ENCODE results near the gene SHC4.
"Not testable (repeated sequence)": the region's sequence is repeated elsewhere in the genome, so short reads cannot be mapped to it uniquely, and the experiment has no call there.

SHC4 gene

GRCh38 chr15:48928877-48929538 lies 34.7 kb downstream of the SHC4 start:
- no peaks in the 10 kb centered on the region for H3K9me3 ChIP-seq (ENCODE audit: control insufficient read depth in 1 of 2, low read length in 2 of 2)
- no peak overlapping the region for H3K4me3 ChIP-seq (ENCODE audit: low read depth in 1 of 2, low read length in 2 of 2)
- H3K27ac ChIP-seq (ENCODE audit: low read depth, low read length), result no peak overlapping the region
- H3K36me3 ChIP-seq (ENCODE audit: control insufficient read depth in 1 of 2, insufficient read depth in 2 of 2, low read length in 2 of 2), result no peaks in the 10 kb centered on the region
- H3K4me1 ChIP-seq (ENCODE audit: control insufficient read depth in 1 of 2, insufficient read depth in 2 of 2, low read length in 2 of 2), result no peaks in the 10 kb centered on the region
- no peak overlapping the region for H3K9ac ChIP-seq (ENCODE audit: low read depth in 1 of 2, low read length in 2 of 2)
- H3K27me3 ChIP-seq (ENCODE audit: control insufficient read depth in 1 of 2, insufficient read depth in 2 of 2, low read length in 2 of 2), result peaks cover 0 to 3% of the 10 kb centered on the region in 2 donors

DNA sequence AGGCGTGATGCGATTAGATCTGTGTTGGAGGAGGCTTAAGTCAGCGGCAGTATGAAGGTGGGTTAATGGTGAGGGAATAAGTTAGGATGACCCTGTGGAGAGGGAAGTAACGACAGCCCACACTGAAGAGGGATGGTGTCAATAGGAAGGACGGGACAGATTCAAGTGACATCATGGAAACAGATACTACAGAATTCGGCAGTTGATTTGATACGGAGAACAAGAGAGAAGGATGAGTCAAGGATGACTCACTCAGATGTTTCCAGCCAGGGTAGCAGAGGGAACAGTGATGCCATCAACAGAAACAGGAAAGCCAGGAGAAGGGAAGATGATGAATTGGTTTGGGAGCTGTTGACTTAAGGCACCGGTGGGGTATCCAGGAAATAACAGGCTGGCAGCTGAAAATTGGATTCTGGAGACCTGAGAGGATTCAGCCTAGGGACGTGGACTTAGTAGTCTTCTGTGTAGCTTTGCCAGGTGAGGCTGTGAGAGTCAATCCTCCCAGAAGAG lies 38.0 kb downstream of the SHC4 start:
- Histone ChIP-seq H3K27ac (ENCODE audit: low read depth, low read length) (no peak overlapping the region), H3K4me1 (ENCODE audit: control insufficient read depth in 1 of 2, insufficient read depth in 2 of 2, low read length in 2 of 2) (no peaks in the 10 kb centered on the region), H3K9me3 (ENCODE audit: control insufficient read depth in 1 of 2, low read length in 2 of 2) (no peaks in the 10 kb centered on the region), H3K4me3 (ENCODE audit: low read depth in 1 of 2, low read length in 2 of 2) (no peak overlapping the region), H3K9ac (ENCODE audit: low read depth in 1 of 2, low read length in 2 of 2) (no peak overlapping the region), H3K36me3 (ENCODE audit: control insufficient read depth in 1 of 2, insufficient read depth in 2 of 2, low read length in 2 of 2) (no peaks in the 10 kb centered on the region), H3K27me3 (ENCODE audit: control insufficient read depth in 1 of 2, insufficient read depth in 2 of 2, low read length in 2 of 2) (peaks cover 0 to 3% of the 10 kb centered on the region in 2 donors)

DNA sequence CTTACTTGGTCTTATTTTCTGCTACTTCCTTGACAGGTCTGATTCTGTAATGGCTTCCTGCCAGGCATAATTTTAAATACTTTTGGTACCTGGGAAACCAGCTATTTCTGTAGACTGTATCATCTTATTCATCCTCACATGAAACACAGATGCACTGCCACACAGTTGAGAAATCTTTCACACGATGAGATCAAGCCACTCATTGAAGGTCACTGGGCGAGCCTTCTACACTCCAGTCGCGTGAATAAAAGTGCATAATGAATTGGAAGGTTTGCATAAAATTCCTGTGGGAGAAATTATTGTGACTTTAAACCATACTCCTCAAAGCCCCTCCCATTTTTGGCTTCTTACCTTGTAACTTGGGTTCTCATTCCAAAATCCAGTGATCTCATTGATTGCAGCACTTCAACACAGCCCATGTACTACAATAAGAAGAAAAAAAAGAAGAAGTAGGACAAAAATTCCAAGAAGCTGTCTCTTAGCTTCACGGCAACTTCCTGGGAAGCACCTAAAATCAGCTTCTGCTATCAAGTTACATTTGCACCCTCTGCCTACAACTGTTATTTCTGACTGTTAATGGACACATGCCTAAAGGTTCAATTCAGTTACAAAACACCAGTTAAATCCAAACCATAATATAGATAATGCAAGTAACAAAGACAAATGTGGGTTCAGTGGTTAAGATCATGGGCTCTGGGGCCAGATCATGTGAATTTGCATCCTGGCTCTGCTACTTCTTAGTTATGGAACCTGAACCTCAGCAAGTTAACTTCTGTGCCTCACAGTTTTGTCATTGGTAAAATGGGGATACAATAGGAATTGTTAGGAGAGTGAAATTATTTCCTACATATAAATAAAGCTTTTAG lies 39.0 kb downstream of the SHC4 start:
- H3K9me3 ChIP-seq (ENCODE audit: control insufficient read depth in 1 of 2, low read length in 2 of 2), result no peaks in the 10 kb centered on the region
- no peaks in the 10 kb centered on the region for H3K4me1 ChIP-seq (ENCODE audit: control insufficient read depth in 1 of 2, insufficient read depth in 2 of 2, low read length in 2 of 2)
- no peak overlapping the region for H3K27ac ChIP-seq (ENCODE audit: low read depth, low read length)

DNA sequence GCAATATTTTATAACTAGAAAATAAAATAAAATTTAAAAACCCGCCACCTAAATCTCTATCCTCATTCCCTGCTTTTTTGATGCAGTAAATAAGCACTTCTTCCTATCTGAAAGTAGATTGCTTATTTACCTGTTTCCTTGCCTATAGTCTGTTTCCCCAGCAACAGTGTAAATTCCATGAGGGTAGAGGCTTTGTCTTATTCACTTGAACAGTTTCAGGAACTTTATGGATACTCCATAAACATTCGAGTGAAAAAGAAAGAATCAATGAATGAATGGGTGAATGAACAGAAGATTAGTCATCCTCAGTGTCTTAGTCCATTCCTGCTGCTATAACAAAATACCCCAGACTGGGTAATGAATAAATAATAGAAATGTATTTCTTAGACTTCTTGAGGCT lies 41.7 kb downstream of the SHC4 start:
- Histone ChIP-seq H3K4me3 (ENCODE audit: low read depth in 1 of 2, low read length in 2 of 2) (no peak overlapping the region), H3K4me1 (ENCODE audit: control insufficient read depth in 1 of 2, insufficient read depth in 2 of 2, low read length in 2 of 2) (no peaks in the 10 kb centered on the region), H3K27me3 (ENCODE audit: control insufficient read depth in 1 of 2, insufficient read depth in 2 of 2, low read length in 2 of 2) (no peaks in the 10 kb centered on the region), H3K9ac (ENCODE audit: low read depth in 1 of 2, low read length in 2 of 2) (no peak overlapping the region), H3K36me3 (ENCODE audit: control insufficient read depth in 1 of 2, insufficient read depth in 2 of 2, low read length in 2 of 2) (no peaks in the 10 kb centered on the region), H3K9me3 (ENCODE audit: control insufficient read depth in 1 of 2, low read length in 2 of 2) (no peaks in the 10 kb centered on the region), H3K27ac (ENCODE audit: low read depth, low read length) (no peak overlapping the region)

More for the DNA sequence above, 39.0 kb downstream of the SHC4 start:
- H3K4me3 ChIP-seq (ENCODE audit: low read depth in 1 of 2, low read length in 2 of 2), result no peak overlapping the region
- no peak overlapping the region for H3K9ac ChIP-seq (ENCODE audit: low read depth in 1 of 2, low read length in 2 of 2)
- H3K27me3 ChIP-seq (ENCODE audit: control insufficient read depth in 1 of 2, insufficient read depth in 2 of 2, low read length in 2 of 2), result peaks cover 0 to 3% of the 10 kb centered on the region in 2 donors
- H3K36me3 ChIP-seq (ENCODE audit: control insufficient read depth in 1 of 2, insufficient read depth in 2 of 2, low read length in 2 of 2), result no peaks in the 10 kb centered on the region

DNA sequence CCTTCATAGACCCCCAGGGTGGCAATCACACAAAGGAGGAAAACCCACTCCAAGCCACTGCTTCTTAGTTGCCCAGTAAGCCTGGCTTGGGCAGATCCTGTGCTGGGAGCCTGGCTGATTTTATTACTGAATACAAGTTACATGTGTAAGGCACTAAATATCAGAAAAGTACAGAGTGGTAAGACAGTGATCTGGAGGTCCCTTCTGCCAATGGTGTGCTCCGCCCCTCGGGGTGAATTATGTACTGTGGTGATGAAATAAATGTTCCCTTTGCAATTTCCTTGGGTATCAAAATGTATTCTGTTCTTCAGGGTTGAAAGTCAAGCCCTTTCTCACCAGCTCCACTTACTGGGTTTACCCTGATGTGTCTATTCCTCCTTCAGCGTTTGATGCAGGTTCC lies 47.0 kb downstream of the SHC4 start:
- Histone ChIP-seq H3K4me3 (ENCODE audit: low read depth in 1 of 2, low read length in 2 of 2) (no peak overlapping the region), H3K36me3 (ENCODE audit: control insufficient read depth in 1 of 2, insufficient read depth in 2 of 2, low read length in 2 of 2) (no peaks in the 10 kb centered on the region), H3K9ac (ENCODE audit: low read depth in 1 of 2, low read length in 2 of 2) (no peak overlapping the region), H3K9me3 (ENCODE audit: control insufficient read depth in 1 of 2, low read length in 2 of 2) (no peaks in the 10 kb centered on the region), H3K27ac (ENCODE audit: low read depth, low read length) (no peak overlapping the region), H3K4me1 (ENCODE audit: control insufficient read depth in 1 of 2, insufficient read depth in 2 of 2, low read length in 2 of 2) (peaks cover 0 to 5% of the 10 kb centered on the region in 2 donors), H3K27me3 (ENCODE audit: control insufficient read depth in 1 of 2, insufficient read depth in 2 of 2, low read length in 2 of 2) (no peaks in the 10 kb centered on the region)

GRCh38 chr15:48915861-48916260 lies 47.9 kb downstream of the SHC4 start:
- H3K27ac ChIP-seq (ENCODE audit: low read depth, low read length), result no peak overlapping the region
- peaks cover 0 to 5% of the 10 kb centered on the region in 2 donors for H3K4me1 ChIP-seq (ENCODE audit: control insufficient read depth in 1 of 2, insufficient read depth in 2 of 2, low read length in 2 of 2)
- no peak overlapping the region for H3K9ac ChIP-seq (ENCODE audit: low read depth in 1 of 2, low read length in 2 of 2)

GRCh38 chr15:48914717-48915116 lies 49.0 kb downstream of the SHC4 start:
- Histone ChIP-seq H3K9me3 (ENCODE audit: control insufficient read depth in 1 of 2, low read length in 2 of 2) (no peaks in the 10 kb centered on the region), H3K4me1 (ENCODE audit: control insufficient read depth in 1 of 2, insufficient read depth in 2 of 2, low read length in 2 of 2) (peaks cover 0 to 5% of the 10 kb centered on the region in 2 donors), H3K27ac (ENCODE audit: low read depth, low read length) (no peak overlapping the region), H3K36me3 (ENCODE audit: control insufficient read depth in 1 of 2, insufficient read depth in 2 of 2, low read length in 2 of 2) (no peaks in the 10 kb centered on the region), H3K9ac (ENCODE audit: low read depth in 1 of 2, low read length in 2 of 2) (no peak overlapping the region), H3K27me3 (ENCODE audit: control insufficient read depth in 1 of 2, insufficient read depth in 2 of 2, low read length in 2 of 2) (no peaks in the 10 kb centered on the region), H3K4me3 (ENCODE audit: low read depth in 1 of 2, low read length in 2 of 2) (no peak overlapping the region)

More at GRCh38 chr15:48915861-48916260, 47.9 kb downstream of the SHC4 start:
- H3K27me3 ChIP-seq (ENCODE audit: control insufficient read depth in 1 of 2, insufficient read depth in 2 of 2, low read length in 2 of 2), result no peaks in the 10 kb centered on the region
- H3K36me3 ChIP-seq (ENCODE audit: control insufficient read depth in 1 of 2, insufficient read depth in 2 of 2, low read length in 2 of 2), result no peaks in the 10 kb centered on the region
- no peak overlapping the region for H3K4me3 ChIP-seq (ENCODE audit: low read depth in 1 of 2, low read length in 2 of 2)
- H3K9me3 ChIP-seq (ENCODE audit: control insufficient read depth in 1 of 2, low read length in 2 of 2), result no peaks in the 10 kb centered on the region

- Histone ChIP-seq H3K27ac (ENCODE audit: low read depth, low read length) (no peak overlapping the region), H3K27me3 (ENCODE audit: control insufficient read depth in 1 of 2, insufficient read depth in 2 of 2, low read length in 2 of 2) (no peaks in the 10 kb centered on the region), H3K9me3 (ENCODE audit: control insufficient read depth in 1 of 2, low read length in 2 of 2) (no peaks in the 10 kb centered on the region), H3K36me3 (ENCODE audit: control insufficient read depth in 1 of 2, insufficient read depth in 2 of 2, low read length in 2 of 2) (no peaks in the 10 kb centered on the region), H3K4me3 (ENCODE audit: low read depth in 1 of 2, low read length in 2 of 2) (no peak overlapping the region), H3K4me1 (ENCODE audit: control insufficient read depth in 1 of 2, insufficient read depth in 2 of 2, low read length in 2 of 2) (peaks cover 0 to 5% of the 10 kb centered on the region in 2 donors), H3K9ac (ENCODE audit: low read depth in 1 of 2, low read length in 2 of 2) (no peak overlapping the region)
These were observed 50.6 kb downstream of the SHC4 start for GRCh38 chr15:48913141-48913540.

- H3K9me3 ChIP-seq (ENCODE audit: control insufficient read depth in 1 of 2, low read length in 2 of 2); H3K27me3 ChIP-seq (ENCODE audit: control insufficient read depth in 1 of 2, insufficient read depth in 2 of 2, low read length in 2 of 2); H3K36me3 ChIP-seq (ENCODE audit: control insufficient read depth in 1 of 2, insufficient read depth in 2 of 2, low read length in 2 of 2); H3K9ac ChIP-seq (ENCODE audit: low read depth in 1 of 2, low read length in 2 of 2); H3K4me3 ChIP-seq (ENCODE audit: low read depth in 1 of 2, low read length in 2 of 2); H3K27ac ChIP-seq (ENCODE audit: low read depth, low read length); H3K4me1 ChIP-seq (ENCODE audit: control insufficient read depth in 1 of 2, insufficient read depth in 2 of 2, low read length in 2 of 2): not testable (repeated sequence)
These were observed 53.2 kb downstream of the SHC4 start for GRCh38 chr15:48910554-48910953.

GRCh38 chr15:48909313-48909712 lies 54.4 kb downstream of the SHC4 start:
- not testable (repeated sequence) for H3K9me3 ChIP-seq (ENCODE audit: control insufficient read depth in 1 of 2, low read length in 2 of 2); H3K9ac ChIP-seq (ENCODE audit: low read depth in 1 of 2, low read length in 2 of 2); H3K4me1 ChIP-seq (ENCODE audit: control insufficient read depth in 1 of 2, insufficient read depth in 2 of 2, low read length in 2 of 2); H3K27me3 ChIP-seq (ENCODE audit: control insufficient read depth in 1 of 2, insufficient read depth in 2 of 2, low read length in 2 of 2); H3K36me3 ChIP-seq (ENCODE audit: control insufficient read depth in 1 of 2, insufficient read depth in 2 of 2, low read length in 2 of 2); H3K27ac ChIP-seq (ENCODE audit: low read depth, low read length); H3K4me3 ChIP-seq (ENCODE audit: low read depth in 1 of 2, low read length in 2 of 2)

Data from duodenal mucosa (tissue), 2 donors.